Measurements from ENCODE around the gene ZCCHC7. TPM values are rescaled to one million over a fixed set of nuclear protein-coding genes. Genes with fewer than 3 reads are reported as not detected.

The ZCCHC7 gene
- total RNA-seq, 4 donors from 2014 or later = 22.1 to 31.9 (median 25.6) TPM

DNA sequence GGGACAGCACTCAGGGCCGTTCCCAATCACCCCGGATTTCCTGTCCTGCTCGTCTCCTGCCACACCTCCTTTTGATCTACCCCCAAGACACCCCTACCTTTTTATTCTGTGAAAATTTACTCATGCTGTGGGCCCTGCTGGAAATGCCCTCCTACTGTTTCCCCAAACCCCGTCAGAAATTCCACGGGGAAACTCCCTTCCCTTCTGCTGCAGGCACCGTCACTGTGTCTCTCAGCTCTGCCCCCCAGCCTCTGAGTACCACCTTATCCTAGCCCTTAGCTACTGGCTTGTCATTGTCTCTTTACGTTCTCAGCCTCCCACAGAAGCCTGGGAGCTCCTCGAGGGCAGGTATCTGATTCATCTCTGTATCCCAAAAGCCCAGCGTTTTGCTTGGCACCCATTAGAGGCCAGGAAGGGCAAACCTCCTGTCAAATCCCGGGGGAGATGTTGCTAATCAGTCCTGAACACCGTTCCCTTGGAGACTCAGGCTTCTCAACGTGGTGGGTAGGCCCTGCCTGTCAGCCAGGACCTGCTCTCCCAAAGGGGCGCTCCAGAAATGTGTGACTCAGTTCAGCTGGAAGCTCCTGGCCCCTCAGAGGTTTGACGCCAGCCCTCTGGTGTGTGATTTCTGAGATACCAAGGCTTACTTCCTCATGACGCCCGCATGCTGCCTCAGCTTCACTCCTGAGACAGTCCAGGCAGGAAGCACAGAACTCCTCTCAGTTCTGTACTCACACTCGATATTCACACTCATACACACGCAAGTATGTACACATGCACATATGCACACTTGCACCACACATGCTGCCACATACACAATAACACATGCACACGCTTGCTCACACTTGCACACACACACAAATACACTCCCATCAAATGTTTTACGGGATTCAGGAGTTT, 251.4 kb downstream of the ZCCHC7 start:
- H3K36me3 ChIP-seq = no peaks in the 10 kb centered on the region
- H3K9me3 ChIP-seq = no peaks in the 10 kb centered on the region
- no peak overlapping the region for H3K4me3 ChIP-seq (replicated peaks in 1 of 3)
- no peaks in the 10 kb centered on the region for H3K27me3 ChIP-seq
- TF ChIP-seq, protein P1, sequence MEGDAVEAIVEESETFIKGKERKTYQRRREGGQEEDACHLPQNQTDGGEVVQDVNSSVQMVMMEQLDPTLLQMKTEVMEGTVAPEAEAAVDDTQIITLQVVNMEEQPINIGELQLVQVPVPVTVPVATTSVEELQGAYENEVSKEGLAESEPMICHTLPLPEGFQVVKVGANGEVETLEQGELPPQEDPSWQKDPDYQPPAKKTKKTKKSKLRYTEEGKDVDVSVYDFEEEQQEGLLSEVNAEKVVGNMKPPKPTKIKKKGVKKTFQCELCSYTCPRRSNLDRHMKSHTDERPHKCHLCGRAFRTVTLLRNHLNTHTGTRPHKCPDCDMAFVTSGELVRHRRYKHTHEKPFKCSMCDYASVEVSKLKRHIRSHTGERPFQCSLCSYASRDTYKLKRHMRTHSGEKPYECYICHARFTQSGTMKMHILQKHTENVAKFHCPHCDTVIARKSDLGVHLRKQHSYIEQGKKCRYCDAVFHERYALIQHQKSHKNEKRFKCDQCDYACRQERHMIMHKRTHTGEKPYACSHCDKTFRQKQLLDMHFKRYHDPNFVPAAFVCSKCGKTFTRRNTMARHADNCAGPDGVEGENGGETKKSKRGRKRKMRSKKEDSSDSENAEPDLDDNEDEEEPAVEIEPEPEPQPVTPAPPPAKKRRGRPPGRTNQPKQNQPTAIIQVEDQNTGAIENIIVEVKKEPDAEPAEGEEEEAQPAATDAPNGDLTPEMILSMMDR (IDR thresholded peaks at IDR 0.05) = no peak
- no peak for TF ChIP-seq POLR2A (IDR thresholded peaks at IDR 0.05)
- no peak for DNase-seq
- no peak overlapping the region for H3K27ac ChIP-seq
- WGBS, 2 donors = 61 to 63% methylated on average over 17 to 20 of the region's 20 CpGs
- H3K4me1 ChIP-seq = no peaks in the 10 kb centered on the region
- intact Hi-C loops (cut with DNase I) = no loop called here

DNA sequence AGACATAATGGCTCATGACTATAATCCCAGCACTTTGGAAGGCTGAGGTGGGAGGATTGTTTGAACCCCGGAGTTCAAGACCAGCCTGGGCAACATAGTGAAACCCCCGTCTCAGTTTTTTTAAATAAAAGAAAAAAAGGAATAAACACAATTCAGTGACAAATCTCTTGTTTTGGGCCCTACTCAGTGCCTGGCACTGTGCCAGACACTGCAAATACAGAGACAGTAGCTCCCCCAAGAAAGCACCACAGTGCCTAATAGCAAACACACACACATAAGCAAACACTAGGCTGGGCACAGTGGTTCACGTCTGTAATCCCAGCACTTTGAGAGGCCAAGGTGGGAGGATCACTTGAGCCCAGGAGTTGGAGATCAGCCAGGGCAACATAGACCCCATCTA, 252.5 kb downstream of the ZCCHC7 start:
- no peak overlapping the region for H3K27ac ChIP-seq

DNA sequence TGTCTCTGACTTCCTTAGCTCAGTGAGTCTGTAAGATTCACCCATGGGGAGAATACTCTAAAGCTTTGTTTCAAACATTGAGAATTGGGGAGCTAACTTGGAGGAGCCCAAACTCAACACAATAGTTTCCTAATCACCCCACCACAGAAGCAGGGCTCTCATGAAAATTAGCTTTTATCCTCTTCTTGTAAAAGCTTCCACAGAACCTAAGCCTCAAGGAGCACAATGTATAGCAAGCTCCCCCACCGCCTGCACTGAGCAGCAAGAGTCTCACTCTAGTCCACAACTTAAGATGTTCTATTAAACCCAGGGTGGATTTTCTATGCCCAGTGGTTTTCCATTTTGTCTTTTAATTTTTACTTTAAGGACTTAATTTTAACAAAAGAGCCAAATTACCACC, 253.2 kb downstream of the ZCCHC7 start:
- no peak overlapping the region for H3K4me3 ChIP-seq (replicated peaks in 1 of 3)
- WGBS, 2 donors = 87 to 100% methylated on average over 1 of the region's 1 CpG
- TF ChIP-seq, protein P1 (IDR thresholded peaks at IDR 0.05) = no peak
- TF ChIP-seq POLR2A (IDR thresholded peaks at IDR 0.05) = no peak
- no peak for DNase-seq
- H3K27ac ChIP-seq = no peak overlapping the region
- H3K4me1 ChIP-seq = no peaks in the 10 kb centered on the region
- no peaks in the 10 kb centered on the region for H3K9me3 ChIP-seq
- H3K36me3 ChIP-seq = no peaks in the 10 kb centered on the region
- intact Hi-C loops (cut with DNase I) = no loop called here
- H3K27me3 ChIP-seq = no peaks in the 10 kb centered on the region

More for the DNA sequence above, 252.5 kb downstream of the ZCCHC7 start:
- Histone ChIP-seq H3K9me3 (no peaks in the 10 kb centered on the region), H3K4me3 (replicated peaks in 1 of 3) (no peak overlapping the region), H3K36me3 (no peaks in the 10 kb centered on the region), H3K4me1 (no peaks in the 10 kb centered on the region), H3K27me3 (no peaks in the 10 kb centered on the region)
- WGBS, 2 donors = 80 to 85% methylated on average over 3 of the region's 3 CpGs
- intact Hi-C loops (cut with DNase I) = no loop called here
- no peak for TF ChIP-seq POLR2A (IDR thresholded peaks at IDR 0.05)
- TF ChIP-seq, protein P1 (IDR thresholded peaks at IDR 0.05) = no peak
- no peak for DNase-seq

DNA sequence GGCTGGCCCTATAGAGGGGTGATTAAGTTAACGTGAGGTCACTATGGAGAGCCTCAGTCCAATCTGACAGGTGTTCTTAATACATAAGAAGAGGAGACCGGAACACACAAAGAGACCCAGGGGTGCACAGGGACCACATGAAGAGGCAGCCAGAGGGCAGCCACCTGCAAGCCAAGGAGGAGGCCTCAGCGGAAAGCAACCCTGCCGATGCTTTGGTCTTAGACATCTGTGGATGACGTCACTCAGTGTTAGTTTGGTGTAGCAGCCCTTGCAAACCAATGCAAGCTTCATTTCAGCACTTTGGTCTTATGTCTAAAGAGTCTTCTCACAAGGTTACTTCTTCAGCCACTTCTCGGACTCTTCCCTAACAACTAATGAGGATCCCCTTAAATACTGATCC, 254.5 kb downstream of the ZCCHC7 start:
- Histone ChIP-seq H3K4me3 (replicated peaks in 1 of 3) (no peak overlapping the region), H3K27ac (no peak overlapping the region), H3K36me3 (no peaks in the 10 kb centered on the region), H3K4me1 (no peaks in the 10 kb centered on the region), H3K9me3 (no peaks in the 10 kb centered on the region), H3K27me3 (no peaks in the 10 kb centered on the region)
- DNase-seq = no peak
- 88% methylated on average over 6 of the region's 6 CpGs for WGBS, 2 donors
- intact Hi-C loops (cut with DNase I) = no loop called here
- TF ChIP-seq, protein P1 (IDR thresholded peaks at IDR 0.05) = no peak
- TF ChIP-seq POLR2A (IDR thresholded peaks at IDR 0.05) = no peak

Measured in thyroid gland (tissue), 4 donors.